HEK293 (cell line): ENCODE results near the gene RND2.

ENCODE experiments used
- EGR2 ChIP-seq: fragments of 450-650 bp; formaldehyde crosslinking; IDR thresholded peaks from 2 replicates; pipeline ENCODE4 v1.5.1; 2016; ENCODE audit warnings: low read depth, missing biosample characterization, missing genetic modification characterization
- GFI1B ChIP-seq: fragments of 450-650 bp; formaldehyde crosslinking; IDR thresholded peaks from 2 replicates; pipeline ENCODE4 v1.5.1; 2016; ENCODE audit warnings: missing biosample characterization, missing genetic modification characterization
- GLI2 ChIP-seq: fragments of 450-650 bp; formaldehyde crosslinking; IDR thresholded peaks from 2 replicates; pipeline ENCODE4; 2017; ENCODE audit warnings: missing biosample characterization, missing genetic modification characterization, low read depth, borderline replicate concordance
- GLIS1 ChIP-seq: fragments of 450-650 bp; formaldehyde crosslinking; IDR thresholded peaks from 2 replicates; pipeline ENCODE4 v1.5.1; 2016; ENCODE audit warnings: missing biosample characterization, missing genetic modification characterization
- KLF16 ChIP-seq: fragments of 450-650 bp; formaldehyde crosslinking; IDR thresholded peaks from 2 replicates; pipeline ENCODE4 v1.5.1; 2017; ENCODE audit warnings: missing biosample characterization, missing genetic modification characterization
- REST ChIP-seq: fragments of 450-650 bp; formaldehyde crosslinking; IDR thresholded peaks from 2 replicates; pipeline ENCODE4 v1.5.1; 2016; ENCODE audit warnings: missing biosample characterization, missing genetic modification characterization
- SALL2 ChIP-seq: fragments of 450-650 bp; formaldehyde crosslinking; IDR thresholded peaks from 2 replicates; pipeline ENCODE4 v1.5.0; 2017; ENCODE audit warnings: missing biosample characterization, mild to moderate bottlenecking, missing genetic modification characterization, borderline replicate concordance
- ZBTB1 ChIP-seq: fragments of 450-650 bp; formaldehyde crosslinking; IDR thresholded peaks from 2 replicates; pipeline ENCODE4 v1.5.1; 2016; ENCODE audit warnings: missing biosample characterization, missing genetic modification characterization
- ZBTB17 ChIP-seq: fragments of 450-650 bp; formaldehyde crosslinking; IDR thresholded peaks from 2 replicates; pipeline ENCODE4 v1.5.1; 2016; ENCODE audit warnings: missing biosample characterization, missing genetic modification characterization
- ZBTB48 ChIP-seq: fragments of 450-650 bp; formaldehyde crosslinking; IDR thresholded peaks from 2 replicates; pipeline ENCODE4 v1.5.1; 2016; ENCODE audit warnings: missing biosample characterization, missing genetic modification characterization
- ZFP37 ChIP-seq: fragments of 450-650 bp; formaldehyde crosslinking; IDR thresholded peaks from 2 replicates; pipeline ENCODE4 v1.5.1; 2016; ENCODE audit warnings: missing biosample characterization, missing genetic modification characterization
- ZNF114 ChIP-seq: fragments of 450-650 bp; formaldehyde crosslinking; IDR thresholded peaks from 2 replicates; pipeline ENCODE4 v1.5.0; 2017; ENCODE audit warnings: missing biosample characterization, missing genetic modification characterization
- ZNF148 ChIP-seq: fragments of 450-650 bp; formaldehyde crosslinking; IDR thresholded peaks from 2 replicates; pipeline ENCODE4 v1.5.0; 2017; ENCODE audit warnings: missing biosample characterization, missing genetic modification characterization, borderline replicate concordance
- ZNF184 ChIP-seq: fragments of 450-650 bp; IDR thresholded peaks from 2 replicates; pipeline ENCODE4 v1.5.1; 2018; ENCODE audit warnings: missing biosample characterization, mild to moderate bottlenecking, missing genetic modification characterization
- ZNF214 ChIP-seq: fragments of 450-650 bp; formaldehyde crosslinking; IDR thresholded peaks from 2 replicates; pipeline ENCODE4 v1.5.1; 2017; ENCODE audit warnings: missing biosample characterization, mild to moderate bottlenecking, missing genetic modification characterization, borderline replicate concordance
- ZNF221 ChIP-seq: fragments of 450-650 bp; formaldehyde crosslinking; IDR thresholded peaks from 2 replicates; pipeline ENCODE4 v1.5.1; 2017; ENCODE audit warnings: missing biosample characterization, missing genetic modification characterization, borderline replicate concordance
- ZNF341 ChIP-seq: fragments of 450-650 bp; formaldehyde crosslinking; IDR thresholded peaks from 2 replicates; pipeline ENCODE4; 2016; ENCODE audit warnings: low read depth, missing biosample characterization, missing genetic modification characterization
- ZNF391 ChIP-seq: fragments of 450-650 bp; formaldehyde crosslinking; IDR thresholded peaks from 2 replicates; pipeline ENCODE4 v1.5.1; 2016; ENCODE audit warnings: low read depth, missing biosample characterization, missing genetic modification characterization, borderline replicate concordance
- ZNF555 ChIP-seq: fragments of 450-650 bp; formaldehyde crosslinking; conservative IDR thresholded peaks from 2 replicates; pipeline ENCODE4 v1.5.1; 2017; ENCODE audit warnings: missing biosample characterization, mild to moderate bottlenecking, missing genetic modification characterization, inconsistent platforms
- ZNF561 ChIP-seq: fragments of 450-650 bp; IDR thresholded peaks from 2 replicates; pipeline ENCODE4 v1.5.1; 2018; ENCODE audit warnings: missing biosample characterization, missing genetic modification characterization, borderline replicate concordance
- ZNF621 ChIP-seq: fragments of 450-650 bp; formaldehyde crosslinking; IDR thresholded peaks from 2 replicates; pipeline ENCODE4 v1.5.1; 2017; ENCODE audit warnings: missing biosample characterization, missing genetic modification characterization
- ZNF626 ChIP-seq: fragments of 450-650 bp; sonication (Bioruptor Pico); formaldehyde crosslinking; IDR thresholded peaks from 2 replicates; pipeline ENCODE4 v1.5.1; 2018; ENCODE audit warnings: missing biosample characterization, missing genetic modification characterization, inconsistent platforms
- ZNF658 ChIP-seq: fragments of 450-650 bp; formaldehyde crosslinking; IDR thresholded peaks from 2 replicates; pipeline ENCODE4; 2016; ENCODE audit warnings: missing biosample characterization, missing genetic modification characterization
- ZNF664 ChIP-seq: fragments of 450-650 bp; formaldehyde crosslinking; IDR thresholded peaks from 2 replicates; pipeline ENCODE4 v1.5.1; 2016; ENCODE audit warnings: missing biosample characterization, missing genetic modification characterization
- ZNF830 ChIP-seq: fragments of 450-650 bp; IDR thresholded peaks from 2 replicates; pipeline ENCODE4 v1.5.0; 2018; ENCODE audit warnings: missing biosample characterization, missing genetic modification characterization, low read depth, mild to moderate bottlenecking, moderate library complexity
- ZSCAN4 ChIP-seq: fragments of 450-650 bp; formaldehyde crosslinking; IDR thresholded peaks from 2 replicates; pipeline ENCODE4 v1.5.1; 2017; ENCODE audit warnings: missing biosample characterization, missing genetic modification characterization
- TF ChIP-seq, protein P1 (sequence below): fragments of 450-650 bp; formaldehyde crosslinking; IDR thresholded peaks from 2 replicates; pipeline ENCODE4 v1.5.1; 2016; ENCODE audit warnings: missing biosample characterization, missing genetic modification characterization, borderline replicate concordance
- TF ChIP-seq, protein P2 (sequence below): fragments of 450-650 bp; formaldehyde crosslinking; IDR thresholded peaks from 2 replicates; pipeline ENCODE4 v1.5.1; 2016; ENCODE audit warnings: missing biosample characterization, missing genetic modification characterization

The RND2 gene

DNA sequence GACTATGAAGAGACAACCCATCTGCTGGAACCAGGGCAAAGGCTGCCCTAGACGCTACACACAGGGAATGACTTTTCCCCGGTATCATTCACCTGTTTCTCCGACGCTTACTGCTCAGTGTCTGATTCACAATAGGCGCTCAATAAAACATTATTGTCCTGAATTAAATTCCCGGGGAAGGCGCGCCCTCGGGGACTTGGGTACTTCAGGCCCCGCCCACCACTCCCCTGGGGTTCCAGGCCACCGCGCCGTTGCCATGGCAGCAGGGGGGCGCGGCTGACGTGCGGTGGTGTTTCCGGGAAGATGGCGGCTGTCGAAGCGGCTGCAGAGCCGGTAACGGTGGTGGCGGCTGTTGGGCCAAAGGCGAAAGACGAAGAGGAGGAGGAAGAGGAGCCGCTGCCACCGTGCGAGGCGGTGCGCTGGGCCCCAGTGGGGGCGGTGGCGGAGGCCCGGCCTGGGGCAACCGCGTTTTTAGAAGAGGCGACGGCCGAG lies 44.7 kb upstream of the RND2 start, which contains the start of gene RUNDC1 (continued):
- TF ChIP-seq ZSCAN4 (tag by site-specific recombination) = no peak
- no peak for TF ChIP-seq ZNF391
- peak; percentile 82 for TF ChIP-seq GLIS1 (tag by site-specific recombination)
- TF ChIP-seq ZNF658 (tag by site-specific recombination) = no peak
- TF ChIP-seq ZBTB48 (tag by site-specific recombination) = peak; percentile 82
- no peak for TF ChIP-seq SALL2 (tag by site-specific recombination)
- no peak for TF ChIP-seq GLI2
- no peak for TF ChIP-seq EGR2 (tag by site-specific recombination)
- no peak for TF ChIP-seq ZNF555 (tag by site-specific recombination)
- TF ChIP-seq, protein P1, sequence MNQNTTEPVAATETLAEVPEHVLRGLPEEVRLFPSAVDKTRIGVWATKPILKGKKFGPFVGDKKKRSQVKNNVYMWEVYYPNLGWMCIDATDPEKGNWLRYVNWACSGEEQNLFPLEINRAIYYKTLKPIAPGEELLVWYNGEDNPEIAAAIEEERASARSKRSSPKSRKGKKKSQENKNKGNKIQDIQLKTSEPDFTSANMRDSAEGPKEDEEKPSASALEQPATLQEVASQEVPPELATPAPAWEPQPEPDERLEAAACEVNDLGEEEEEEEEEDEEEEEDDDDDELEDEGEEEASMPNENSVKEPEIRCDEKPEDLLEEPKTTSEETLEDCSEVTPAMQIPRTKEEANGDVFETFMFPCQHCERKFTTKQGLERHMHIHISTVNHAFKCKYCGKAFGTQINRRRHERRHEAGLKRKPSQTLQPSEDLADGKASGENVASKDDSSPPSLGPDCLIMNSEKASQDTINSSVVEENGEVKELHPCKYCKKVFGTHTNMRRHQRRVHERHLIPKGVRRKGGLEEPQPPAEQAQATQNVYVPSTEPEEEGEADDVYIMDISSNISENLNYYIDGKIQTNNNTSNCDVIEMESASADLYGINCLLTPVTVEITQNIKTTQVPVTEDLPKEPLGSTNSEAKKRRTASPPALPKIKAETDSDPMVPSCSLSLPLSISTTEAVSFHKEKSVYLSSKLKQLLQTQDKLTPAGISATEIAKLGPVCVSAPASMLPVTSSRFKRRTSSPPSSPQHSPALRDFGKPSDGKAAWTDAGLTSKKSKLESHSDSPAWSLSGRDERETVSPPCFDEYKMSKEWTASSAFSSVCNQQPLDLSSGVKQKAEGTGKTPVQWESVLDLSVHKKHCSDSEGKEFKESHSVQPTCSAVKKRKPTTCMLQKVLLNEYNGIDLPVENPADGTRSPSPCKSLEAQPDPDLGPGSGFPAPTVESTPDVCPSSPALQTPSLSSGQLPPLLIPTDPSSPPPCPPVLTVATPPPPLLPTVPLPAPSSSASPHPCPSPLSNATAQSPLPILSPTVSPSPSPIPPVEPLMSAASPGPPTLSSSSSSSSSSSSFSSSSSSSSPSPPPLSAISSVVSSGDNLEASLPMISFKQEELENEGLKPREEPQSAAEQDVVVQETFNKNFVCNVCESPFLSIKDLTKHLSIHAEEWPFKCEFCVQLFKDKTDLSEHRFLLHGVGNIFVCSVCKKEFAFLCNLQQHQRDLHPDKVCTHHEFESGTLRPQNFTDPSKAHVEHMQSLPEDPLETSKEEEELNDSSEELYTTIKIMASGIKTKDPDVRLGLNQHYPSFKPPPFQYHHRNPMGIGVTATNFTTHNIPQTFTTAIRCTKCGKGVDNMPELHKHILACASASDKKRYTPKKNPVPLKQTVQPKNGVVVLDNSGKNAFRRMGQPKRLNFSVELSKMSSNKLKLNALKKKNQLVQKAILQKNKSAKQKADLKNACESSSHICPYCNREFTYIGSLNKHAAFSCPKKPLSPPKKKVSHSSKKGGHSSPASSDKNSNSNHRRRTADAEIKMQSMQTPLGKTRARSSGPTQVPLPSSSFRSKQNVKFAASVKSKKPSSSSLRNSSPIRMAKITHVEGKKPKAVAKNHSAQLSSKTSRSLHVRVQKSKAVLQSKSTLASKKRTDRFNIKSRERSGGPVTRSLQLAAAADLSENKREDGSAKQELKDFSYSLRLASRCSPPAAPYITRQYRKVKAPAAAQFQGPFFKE = no peak
- TF ChIP-seq, protein P2, sequence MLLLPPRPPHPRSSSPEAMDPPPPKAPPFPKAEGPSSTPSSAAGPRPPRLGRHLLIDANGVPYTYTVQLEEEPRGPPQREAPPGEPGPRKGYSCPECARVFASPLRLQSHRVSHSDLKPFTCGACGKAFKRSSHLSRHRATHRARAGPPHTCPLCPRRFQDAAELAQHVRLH = no peak
- TF ChIP-seq ZNF341 (tag by site-specific recombination) = no peak
- TF ChIP-seq GFI1B (tag by site-specific recombination) = no peak
- TF ChIP-seq ZNF214 (tag by site-specific recombination) = no peak
- TF ChIP-seq ZNF621 (tag by site-specific recombination) = no peak
- peak; percentile 91 for TF ChIP-seq KLF16 (tag by site-specific recombination)
- no peak for TF ChIP-seq REST (tag by site-specific recombination)
- no peak for TF ChIP-seq ZFP37 (tag by site-specific recombination)
- TF ChIP-seq ZNF148 (tag by site-specific recombination) = no peak
- no peak for TF ChIP-seq ZNF626 (tag by site-specific recombination)
- no peak for TF ChIP-seq ZNF184 (tag by site-specific recombination)
- peak; percentile 93; the same call in 1 of the 2 replicates for TF ChIP-seq ZNF664
- no peak for TF ChIP-seq ZNF221
- TF ChIP-seq ZNF114 = no peak
- 0 out of 2 replicates have a peak, but pooled peaks have one; percentile 11 for TF ChIP-seq ZNF561
- TF ChIP-seq ZBTB17 = peak; percentile 97
- no peak for TF ChIP-seq ZNF830
- TF ChIP-seq ZBTB1 = no peak
